Left colon (tissue), 2 donors: Measurements from ENCODE around the gene ZNF165. TPM values are rescaled to one million over a fixed set of nuclear protein-coding genes. Genes with fewer than 3 reads are reported as not detected.
"Not testable (repeated sequence)": the region's sequence is repeated elsewhere in the genome, so short reads cannot be mapped to it uniquely, and the experiment has no call there.

Source experiments
- ATAC-seq: fragments of 200-7000 bp; cut with Tn5 transposase; one replicate; pipeline ENCODE4 v1.9.1; 2020; ENCODE audit warnings: mild to moderate bottlenecking, moderate library complexity
- DNase-seq, 2 donors: peaks; one replicate each; pipeline ENCODE4 v3.0.0-alpha.2; 2020
- intact Hi-C, 2 donors: fragments of 100-400 bp; cut with DNase I in 1 of 2; cut with micrococcal nuclease in 1 of 2; formaldehyde crosslinking; loops; one replicate each; pipeline versions ENCODE4 v1.11.2 to v1.14.0; 2022; cut with DNase I, micrococcal nuclease
- long read RNA-seq: library from polyadenylated mRNA; unstranded; transcript quantifications from one replicate; pipeline ENCODE4 v2.0.0, GENCODE V29; 2021
- total RNA-seq, 2 donors: library from RNA; stranded (reverse); fragmentation: NEBNext Ultra II Directional; extraction: Animal tissue kit (Norgen Biotek cat#: 25700); gene quantifications; one replicate each; pipeline ENCODE4 v1.2.1, GENCODE V29; 2021
- donor health status: DM: no; HTN: no; CAD: no.
- donor health status: DM: yes; HTN: yes; CAD: no.

The ZNF165 gene
- total RNA-seq = 1 to 10 TPM; 4.6 to 5.8 TPM
- long read RNA-seq, partial matches to known transcripts = 0 of 1 reads
- long read RNA-seq, other reads (novel, unspliced or antisense) = 1 of 1 reads

- peak; percentile 63 for ATAC-seq
- DNase-seq, intact Hi-C loops: not testable (repeated sequence)
Measured at GRCh38 chr6:28080381-28080630, at the start of gene ZNF165. Gene ZNF165, plus strand, starts transcription at chr6:28080568. Its CDS starts 4,913 bp downstream, at chr6:28085481.

GRCh38 chr6:28053584-28053983 lies 26.8 kb upstream of the ZNF165 start:
- ATAC-seq (no peak), DNase-seq (no peak)
- intact Hi-C loops = no loop called here

GRCh38 chr6:28060405-28060804 lies 20.0 kb upstream of the ZNF165 start:
- no peak for DNase-seq
- no peak for ATAC-seq
- intact Hi-C loops = no loop called here

GRCh38 chr6:28064272-28064671 lies 16.1 kb upstream of the ZNF165 start:
- ATAC-seq (no peak), DNase-seq (no peak)
- intact Hi-C loops = no loop called here

GRCh38 chr6:28068067-28068466 lies 12.3 kb upstream of the ZNF165 start:
- intact Hi-C loops = no loop called here
- DNase-seq (no peak), ATAC-seq (no peak)

- ATAC-seq, intact Hi-C loops, DNase-seq: not testable (repeated sequence)
Measured at GRCh38 chr6:28070968-28071367, 9.4 kb upstream of the ZNF165 start.

GRCh38 chr6:28078050-28078449 lies 2.3 kb upstream of the ZNF165 start:
- DNase-seq (no peak), ATAC-seq (no peak)
- intact Hi-C loops = no loop called here

GRCh38 chr6:28078836-28079235 lies 1.5 kb upstream of the ZNF165 start:
- ATAC-seq = no peak
- intact Hi-C loops = no loop called here

GRCh38 chr6:28080631-28081485 lies 490 bp downstream of the ZNF165 start:
- intact Hi-C loops = no loop called here
- ATAC-seq (peak; percentile 94), DNase-seq (peak; percentile 94 to 96)

More at GRCh38 chr6:28078836-28079235, 1.5 kb upstream of the ZNF165 start:
- no peak for DNase-seq

GRCh38 chr6:28081486-28081751 lies 1.1 kb downstream of the ZNF165 start:
- intact Hi-C loops = no loop called here
- ATAC-seq = no peak
- no peak for DNase-seq

- intact Hi-C loops = no loop called here
- ATAC-seq (no peak), DNase-seq (no peak)
Measured at GRCh38 chr6:28082939-28083338, 2.6 kb downstream of the ZNF165 start.

- no peak for ATAC-seq
- intact Hi-C loops = no loop called here
Measured at GRCh38 chr6:28089054-28089453, 8.7 kb downstream of the ZNF165 start.

GRCh38 chr6:28090917-28091586 lies 10.7 kb downstream of the ZNF165 start:
- intact Hi-C loops = no loop called here
- DNase-seq (no peak), ATAC-seq (no peak)

More at GRCh38 chr6:28089054-28089453, 8.7 kb downstream of the ZNF165 start:
- DNase-seq = no peak

GRCh38 chr6:28102222-28102621 lies 21.9 kb downstream of the ZNF165 start:
- ATAC-seq, intact Hi-C loops, DNase-seq: not testable (repeated sequence)

GRCh38 chr6:28102699-28103098 lies 22.3 kb downstream of the ZNF165 start:
- intact Hi-C loops, DNase-seq, ATAC-seq: not testable (repeated sequence)

GRCh38 chr6:28104392-28105244 lies 24.2 kb downstream of the ZNF165 start:
- DNase-seq = peak; percentile 80 to 91
- peak; percentile 100 for ATAC-seq
- intact Hi-C loops = no loop called here

- ATAC-seq (peak; percentile 39), DNase-seq (no peak)
- intact Hi-C loops = no loop called here
Measured at GRCh38 chr6:28105245-28105639, 24.9 kb downstream of the ZNF165 start.

- ATAC-seq = no peak
- no peak for DNase-seq
- intact Hi-C loops = no loop called here
Measured at GRCh38 chr6:28107506-28107905, 27.1 kb downstream of the ZNF165 start.

GRCh38 chr6:28111964-28112363 lies 31.6 kb downstream of the ZNF165 start:
- DNase-seq = no peak
- no peak for ATAC-seq
- intact Hi-C loops = no loop called here

GRCh38 chr6:28115799-28116198 lies 35.4 kb downstream of the ZNF165 start:
- ATAC-seq = no peak
- intact Hi-C loops = no loop called here
- DNase-seq = no peak
